Stimulated activated CD4-positive, alpha-beta T cell treated with anti-CD3 and anti-CD28 coated beads, Interleukin-15, amount 100 ng/mL, for 48 hours (primary cell): ENCODE measurements around the gene TMC5.
"Not testable (repeated sequence)": the region's sequence is repeated elsewhere in the genome, so short reads cannot be mapped to it uniquely, and the experiment has no call there.

Experiments used
- DNase-seq, 2 donors: peaks; one replicate each; pipeline ENCODE4 v3.0.0-alpha.2; 2020; ENCODE audit warnings: low read depth in 2 of 2

TMC5 gene, protein sequence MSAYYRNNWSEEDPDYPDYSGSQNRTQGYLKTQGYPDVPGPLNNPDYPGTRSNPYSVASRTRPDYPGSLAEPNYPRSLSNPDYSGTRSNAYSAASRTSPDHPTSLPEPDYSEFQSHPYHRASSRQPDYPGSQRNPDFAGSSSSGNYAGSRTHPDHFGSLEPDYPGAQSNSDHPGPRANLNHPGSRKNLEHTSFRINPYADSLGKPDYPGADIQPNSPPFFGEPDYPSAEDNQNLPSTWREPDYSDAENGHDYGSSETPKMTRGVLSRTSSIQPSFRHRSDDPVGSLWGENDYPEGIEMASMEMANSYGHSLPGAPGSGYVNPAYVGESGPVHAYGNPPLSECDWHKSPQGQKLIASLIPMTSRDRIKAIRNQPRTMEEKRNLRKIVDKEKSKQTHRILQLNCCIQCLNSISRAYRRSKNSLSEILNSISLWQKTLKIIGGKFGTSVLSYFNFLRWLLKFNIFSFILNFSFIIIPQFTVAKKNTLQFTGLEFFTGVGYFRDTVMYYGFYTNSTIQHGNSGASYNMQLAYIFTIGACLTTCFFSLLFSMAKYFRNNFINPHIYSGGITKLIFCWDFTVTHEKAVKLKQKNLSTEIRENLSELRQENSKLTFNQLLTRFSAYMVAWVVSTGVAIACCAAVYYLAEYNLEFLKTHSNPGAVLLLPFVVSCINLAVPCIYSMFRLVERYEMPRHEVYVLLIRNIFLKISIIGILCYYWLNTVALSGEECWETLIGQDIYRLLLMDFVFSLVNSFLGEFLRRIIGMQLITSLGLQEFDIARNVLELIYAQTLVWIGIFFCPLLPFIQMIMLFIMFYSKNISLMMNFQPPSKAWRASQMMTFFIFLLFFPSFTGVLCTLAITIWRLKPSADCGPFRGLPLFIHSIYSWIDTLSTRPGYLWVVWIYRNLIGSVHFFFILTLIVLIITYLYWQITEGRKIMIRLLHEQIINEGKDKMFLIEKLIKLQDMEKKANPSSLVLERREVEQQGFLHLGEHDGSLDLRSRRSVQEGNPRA

DNA sequence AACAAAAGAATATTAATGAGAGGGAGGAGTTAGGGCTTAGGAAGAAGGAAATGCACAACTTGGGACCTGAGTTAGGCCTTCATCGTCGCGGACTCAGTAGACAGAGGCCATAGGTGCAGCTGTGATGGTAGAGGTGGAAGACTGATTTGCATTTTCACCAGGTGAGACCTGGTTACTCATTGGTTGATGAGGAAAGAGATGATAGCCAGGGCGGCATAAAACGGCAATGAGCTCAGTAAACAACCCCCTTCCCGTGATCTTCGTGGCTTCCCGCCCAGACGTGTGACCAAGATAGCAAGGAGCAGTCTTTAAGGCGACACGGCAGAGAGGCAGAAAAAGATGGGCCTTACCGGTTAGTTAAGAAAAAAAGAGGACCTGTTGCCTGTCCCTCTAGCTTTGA, at the start of gene TMC5:
Gene TMC5, plus strand, starts transcription at position 244 of the 400 bp plus-strand sequence. CDS start 22,156 bp downstream, outside the sequence.
- DNase-seq = no peak

DNA sequence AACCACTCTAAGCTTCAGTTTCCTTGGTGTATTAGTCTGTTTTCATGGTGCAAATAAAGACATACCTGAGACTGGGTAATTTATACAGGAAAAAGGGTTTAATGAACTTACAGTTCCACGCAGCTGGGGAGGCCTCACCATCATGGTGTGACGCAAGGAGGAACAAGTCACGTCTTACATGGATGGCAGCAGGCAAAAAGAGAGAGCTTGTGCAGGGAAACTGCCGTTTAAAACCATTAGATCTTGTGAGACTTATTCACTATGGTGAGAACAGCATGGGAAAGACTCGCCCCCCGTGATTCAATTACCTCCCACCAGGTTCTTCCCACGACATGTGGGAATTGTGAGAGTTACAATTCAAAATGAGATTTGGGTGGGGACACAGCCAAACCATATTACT, 45.1 kb upstream of the TMC5 start:
- not testable (repeated sequence) for DNase-seq

DNA sequence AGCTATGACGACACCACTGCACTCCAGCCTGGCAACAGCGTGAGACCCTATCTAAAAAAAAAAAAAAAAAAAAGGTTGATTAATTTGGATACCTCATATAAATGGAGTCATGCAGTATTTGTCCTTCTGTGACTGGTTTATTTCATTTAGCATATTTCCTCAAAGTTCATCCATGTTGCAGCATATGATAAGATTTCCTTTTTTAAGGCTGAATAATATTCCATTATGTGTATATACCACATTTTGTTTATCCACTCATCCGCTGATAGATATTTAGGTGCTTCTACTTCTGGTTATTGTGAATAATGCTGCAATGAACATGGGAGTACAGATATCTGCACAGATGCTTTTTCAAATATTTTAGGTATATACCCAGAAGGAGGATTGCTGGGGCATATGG, 43.3 kb upstream of the TMC5 start:
- DNase-seq = no peak

DNA sequence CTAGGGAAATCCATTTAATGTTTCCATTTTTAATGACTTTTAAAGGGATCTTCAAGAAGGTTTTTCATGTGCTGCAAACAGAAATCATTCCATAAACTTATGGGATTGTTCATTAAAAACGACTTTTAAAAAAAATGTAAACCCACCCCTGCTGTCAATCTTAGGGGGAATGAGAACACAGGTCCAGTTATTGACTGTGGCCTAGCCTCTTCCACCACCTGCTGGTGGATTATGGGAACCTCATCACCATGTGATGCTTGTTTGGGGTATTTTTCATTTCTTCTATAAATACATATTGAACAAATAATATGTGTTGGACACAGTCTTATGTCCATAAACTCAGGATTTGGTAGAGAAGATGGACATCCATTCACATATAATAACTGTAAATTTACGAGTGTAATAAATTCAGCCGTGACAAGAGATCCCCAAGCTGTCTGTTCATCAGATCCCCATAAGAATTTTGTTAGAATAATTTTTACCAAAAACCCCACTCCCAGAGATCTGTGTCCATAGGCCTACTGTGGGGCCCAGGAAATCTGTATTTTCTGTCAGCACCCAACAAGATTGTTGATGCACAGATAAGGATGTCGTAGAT, 42.0 kb upstream of the TMC5 start:
- no peak for DNase-seq

DNA sequence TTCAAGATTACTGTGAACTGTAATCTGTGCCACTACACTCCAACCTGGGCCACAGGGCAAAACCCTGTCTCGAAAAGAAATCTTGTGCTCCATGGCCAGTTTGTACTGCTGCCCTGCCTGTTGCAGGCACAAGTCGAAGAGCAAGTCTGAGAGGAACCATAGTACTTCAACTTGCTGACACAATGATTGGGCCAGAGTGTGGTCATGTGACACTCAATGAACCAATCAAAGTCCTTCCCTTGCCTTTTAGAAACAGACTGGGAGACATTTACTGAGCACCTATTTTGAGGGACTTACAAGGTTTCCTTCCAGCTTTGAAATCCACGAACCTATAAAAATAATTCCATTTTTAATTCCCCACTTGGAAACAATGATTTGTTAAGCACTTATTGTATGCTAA, 39.8 kb upstream of the TMC5 start:
- DNase-seq = no peak

DNA sequence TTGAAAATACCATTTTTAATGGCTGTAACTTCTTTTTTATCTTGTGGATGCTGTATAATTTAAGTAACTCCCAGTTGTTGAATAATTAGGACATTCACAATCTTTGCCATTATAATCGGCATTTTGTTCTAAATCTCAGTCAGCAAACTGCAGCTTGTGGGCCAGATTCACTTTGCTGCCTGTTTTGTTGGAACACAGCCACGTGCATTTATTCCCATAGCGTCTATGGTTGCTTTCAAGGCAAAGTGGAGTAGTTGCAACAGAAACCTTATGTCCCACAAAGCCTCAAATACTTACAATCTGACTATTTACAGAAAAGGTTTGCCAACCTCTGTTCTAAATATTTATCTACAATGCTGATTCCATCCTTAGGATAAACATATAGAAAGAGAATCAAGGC, 39.2 kb upstream of the TMC5 start:
- no peak for DNase-seq

DNA sequence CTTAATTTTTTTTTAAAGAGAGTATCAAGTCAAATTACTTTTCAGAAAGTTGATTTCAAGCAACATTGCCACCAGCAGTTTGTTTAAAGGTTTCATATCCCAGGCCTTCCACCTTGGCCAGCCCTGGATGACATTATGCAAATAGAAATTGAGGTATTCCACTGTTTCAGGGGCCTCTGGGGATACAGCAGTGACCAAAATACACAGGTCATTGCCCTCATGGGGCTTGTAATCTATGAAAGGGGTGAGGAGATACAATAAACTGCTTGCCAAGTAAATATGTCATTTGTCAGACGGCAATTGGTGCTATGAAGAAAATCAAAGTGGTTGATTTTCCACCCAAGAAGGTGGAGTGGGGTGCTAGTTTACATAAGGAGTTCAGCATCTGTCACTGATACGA, 37.8 kb upstream of the TMC5 start:
- DNase-seq = no peak

DNA sequence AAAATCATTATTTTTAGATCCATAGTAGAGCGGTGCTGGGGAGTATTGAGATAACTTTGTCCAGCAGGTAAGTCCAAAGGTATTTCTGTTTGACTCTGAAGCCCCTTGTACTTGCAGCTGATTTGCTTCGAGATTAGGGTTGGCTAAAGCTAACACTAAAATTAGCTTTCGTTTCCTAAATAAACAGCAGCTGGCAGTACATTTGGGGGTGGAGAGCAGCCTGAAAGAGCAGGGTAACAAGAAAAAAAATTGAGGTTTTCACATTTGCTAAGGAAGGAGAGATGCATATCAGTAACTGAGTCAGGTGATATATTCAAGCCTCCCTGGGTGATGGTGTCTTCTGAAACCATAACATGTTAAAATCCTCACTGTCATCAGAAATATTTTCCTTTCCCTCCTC, 37.4 kb upstream of the TMC5 start:
- DNase-seq = no peak

DNA sequence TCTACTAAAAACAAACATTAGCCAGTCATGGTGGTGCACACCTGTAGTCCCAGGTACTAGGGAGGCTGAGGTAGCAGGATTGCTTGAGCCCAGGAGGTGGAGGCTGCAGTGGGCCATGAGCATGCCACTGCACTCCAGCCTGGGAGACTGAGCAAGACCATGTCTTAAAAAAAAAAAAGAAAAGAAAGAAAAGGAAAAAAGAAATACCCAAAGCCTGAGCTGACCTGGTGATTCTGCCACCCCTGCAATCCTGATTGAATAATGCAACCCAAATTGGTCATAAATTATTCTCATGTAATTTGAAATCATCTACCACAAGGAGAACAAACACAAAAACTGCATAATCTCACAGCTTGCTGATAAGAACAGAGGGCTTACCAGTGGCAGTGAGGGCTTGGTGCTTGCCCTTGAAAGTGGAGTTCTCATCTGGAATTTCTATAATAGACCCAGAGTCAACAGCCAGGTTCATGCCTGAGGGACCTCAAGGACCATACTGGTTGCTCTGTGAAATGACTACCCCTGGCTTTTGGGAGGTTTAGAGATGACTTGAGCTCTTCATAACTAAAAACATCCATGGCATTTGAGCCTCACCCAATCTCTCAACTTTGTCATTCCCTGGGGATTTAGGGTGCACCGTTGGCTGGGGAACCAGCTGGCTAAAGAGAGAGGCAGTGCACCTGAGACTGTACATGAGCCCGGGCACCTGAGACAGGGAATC, 35.4 kb upstream of the TMC5 start:
- DNase-seq = no peak

DNA sequence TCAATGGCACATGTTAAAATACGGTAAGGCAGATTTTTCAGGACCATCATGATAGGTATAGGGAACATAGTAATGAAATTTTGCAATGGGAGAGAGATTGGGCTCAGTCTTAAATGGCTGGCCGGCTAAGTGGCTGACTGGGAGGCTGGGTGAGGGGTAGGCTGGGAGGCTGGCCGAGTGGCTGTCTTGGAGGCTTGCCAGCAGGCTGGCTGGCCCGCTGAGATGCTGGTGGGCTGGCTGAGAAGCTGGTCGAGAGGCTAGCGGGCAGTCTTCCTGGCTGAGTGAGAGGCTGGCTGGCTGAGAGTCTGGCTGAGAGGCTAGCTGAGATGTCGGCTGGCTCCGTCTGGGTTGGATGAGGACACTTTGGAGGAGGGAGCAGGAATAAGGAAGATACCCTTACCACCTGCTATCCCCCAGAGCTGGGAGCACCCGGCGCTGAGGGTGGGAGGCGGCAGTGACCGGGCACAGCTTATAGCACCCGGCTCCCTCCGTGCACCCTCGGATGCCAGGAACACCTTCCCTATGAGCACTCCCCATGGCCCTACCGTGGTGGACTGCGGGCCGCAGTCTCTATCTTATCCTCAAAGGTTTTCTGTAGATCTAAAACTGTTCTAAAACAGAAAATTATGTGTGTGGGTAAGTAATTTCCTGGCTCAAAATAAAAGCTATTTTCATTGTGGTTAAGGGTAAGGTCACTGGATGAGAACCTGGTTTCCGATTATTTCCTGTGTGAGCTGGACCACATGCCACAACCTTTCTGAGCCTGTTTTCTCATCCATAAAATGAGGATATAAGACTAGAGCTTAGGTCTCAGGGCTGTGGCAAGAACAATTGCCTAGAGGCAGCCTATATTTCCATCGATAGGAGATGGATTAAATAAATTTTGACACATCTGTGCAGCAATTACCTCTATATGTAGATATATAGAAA, 34.5 kb upstream of the TMC5 start:
- no peak for DNase-seq

DNA sequence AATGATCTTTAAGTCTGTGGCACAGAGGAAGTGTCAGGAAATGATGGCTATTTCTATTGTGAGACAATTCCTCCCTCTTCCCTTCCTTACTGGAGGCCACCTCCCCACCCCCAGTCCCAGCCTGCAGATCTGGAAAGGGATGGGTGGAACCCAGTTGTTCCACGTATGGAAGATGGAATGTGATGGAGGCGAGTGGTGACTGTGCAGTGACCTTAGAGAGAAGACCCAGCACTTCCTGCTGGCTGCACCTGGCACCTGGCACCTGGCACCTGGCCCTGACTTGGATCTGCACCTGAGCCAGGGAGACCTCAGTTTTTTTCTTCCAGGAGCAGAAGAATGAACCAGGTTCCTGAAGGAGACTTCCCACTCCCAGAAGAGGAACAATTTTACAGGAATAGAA, 33.0 kb upstream of the TMC5 start:
- DNase-seq = no peak

DNA sequence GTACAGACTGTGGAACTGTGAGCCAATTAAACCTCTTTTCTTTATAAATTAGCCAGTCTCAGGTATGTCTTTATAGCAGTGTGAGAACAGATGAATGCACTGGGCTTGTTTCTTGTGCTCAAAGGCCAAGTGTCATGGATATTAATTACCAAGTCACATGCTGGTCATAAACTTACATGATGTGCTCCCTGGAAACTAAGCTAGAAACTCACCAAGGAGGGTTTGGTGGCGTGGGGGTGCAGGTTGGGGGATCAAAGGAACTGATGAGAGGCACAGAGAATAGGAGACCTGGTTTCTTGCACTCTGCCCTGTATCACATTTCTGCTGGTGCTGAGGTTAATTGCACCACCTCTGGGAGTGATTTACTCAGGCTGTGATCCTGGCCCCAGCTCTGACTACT, 31.2 kb upstream of the TMC5 start:
- no peak for DNase-seq

DNA sequence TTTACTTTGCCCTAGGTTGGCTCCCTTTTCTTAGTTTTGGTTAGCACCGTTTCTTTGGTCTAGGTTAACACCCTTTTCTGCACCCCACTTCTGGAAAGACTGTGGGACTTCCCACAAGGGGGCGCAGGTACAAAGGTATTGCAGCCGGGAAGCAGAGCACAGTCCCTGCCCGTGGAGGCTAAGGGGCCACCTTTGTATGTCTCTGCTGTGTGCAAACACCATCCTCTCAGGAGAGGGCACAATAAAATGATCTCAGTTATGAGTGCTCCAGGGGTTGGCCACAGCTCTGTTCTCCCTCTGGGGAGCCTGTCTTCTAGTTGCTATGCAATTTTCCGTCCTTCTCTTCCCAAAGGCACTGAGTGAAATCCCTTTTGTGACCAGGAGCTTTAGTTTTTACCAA, 28.4 kb upstream of the TMC5 start:
- peak; percentile 9 to 22 for DNase-seq

DNA sequence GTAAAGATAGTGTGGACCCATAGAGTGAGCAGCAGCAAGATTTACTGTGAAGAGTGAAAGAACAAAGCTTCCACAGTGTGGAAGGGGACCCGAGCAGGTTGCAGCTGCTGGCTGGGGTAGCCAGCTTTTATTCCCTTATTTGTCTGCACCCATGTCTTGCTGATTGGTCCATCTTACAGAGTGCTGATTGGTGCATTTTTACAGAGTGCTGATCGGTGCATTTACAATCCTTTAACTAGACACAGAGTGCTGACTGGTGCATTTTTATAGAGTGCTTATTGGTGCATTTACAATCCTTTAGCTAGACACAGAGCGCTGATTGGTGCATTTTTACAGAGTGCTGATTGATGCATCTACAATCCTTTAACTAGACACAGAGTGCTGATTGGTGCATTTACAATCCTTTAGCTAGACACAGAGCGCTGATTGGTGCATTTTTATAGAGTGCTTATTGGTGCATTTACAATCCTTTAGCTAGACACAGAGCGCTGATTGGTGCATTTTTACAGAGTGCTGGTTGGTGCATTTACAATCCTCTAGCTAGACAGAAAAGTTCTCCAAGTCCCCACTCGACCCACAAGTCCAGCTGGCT, 26.4 kb upstream of the TMC5 start:
- DNase-seq = not testable (repeated sequence)

DNA sequence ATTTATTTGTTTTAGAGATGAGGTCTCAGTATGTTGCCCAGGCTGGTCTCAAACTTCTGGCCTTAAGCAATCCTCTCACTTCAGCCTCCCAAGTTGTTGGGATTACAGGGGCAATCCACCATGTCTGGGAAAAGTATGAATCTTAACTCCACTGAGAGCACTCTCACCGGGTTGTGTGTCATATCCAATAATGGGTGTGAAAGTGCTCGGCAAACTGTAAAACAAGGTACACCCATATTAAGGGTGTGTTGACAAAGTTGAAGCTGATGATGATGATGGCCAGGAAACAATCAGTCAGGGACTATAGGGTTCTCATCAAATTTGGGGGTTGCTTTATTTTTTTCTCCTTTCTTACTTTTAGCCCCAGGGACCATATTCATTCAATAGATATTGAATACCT, 25.3 kb upstream of the TMC5 start:
- no peak for DNase-seq

DNA sequence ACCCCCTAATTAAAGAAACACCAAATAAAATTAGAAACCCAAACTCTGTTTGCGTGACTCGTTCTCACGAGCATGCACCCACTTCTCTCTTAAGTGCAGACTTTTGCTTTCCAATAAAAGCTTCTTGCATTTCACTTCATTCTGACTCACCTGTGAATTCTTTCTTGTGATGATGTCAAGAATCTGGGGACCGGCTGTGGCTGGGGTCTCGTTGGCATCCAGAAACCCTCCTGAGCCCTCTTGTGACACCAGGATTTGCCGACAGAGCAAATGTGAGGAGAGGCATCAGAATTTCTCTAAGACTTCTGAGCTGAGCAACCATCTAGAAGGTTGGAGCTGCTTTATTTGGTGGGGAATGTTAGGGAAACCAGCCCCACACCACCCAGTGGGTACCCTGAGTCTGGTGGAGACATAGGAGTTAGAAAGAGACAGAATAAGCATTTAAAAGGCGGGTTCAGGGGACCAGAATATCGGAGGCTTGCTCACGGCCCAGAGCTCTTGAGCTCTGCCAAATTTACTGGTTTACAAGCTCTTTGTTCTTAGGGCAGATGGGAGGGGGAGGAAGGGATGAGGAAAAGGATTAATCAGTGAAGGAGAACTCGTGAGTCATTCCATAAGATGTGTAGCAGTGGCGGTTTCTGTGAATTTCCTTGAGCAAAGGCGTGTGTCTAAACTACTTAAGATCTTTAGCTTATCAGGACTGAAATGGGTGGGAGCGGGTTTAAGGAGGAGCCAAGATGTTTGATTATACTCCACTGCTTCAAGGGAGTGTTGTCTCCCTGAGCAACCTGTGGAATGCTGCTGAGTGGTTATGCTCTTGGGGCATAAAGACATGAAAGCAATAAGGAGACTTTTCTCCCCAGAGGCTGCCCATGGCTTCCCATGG, 24.2 kb upstream of the TMC5 start:
- no peak for DNase-seq

DNA sequence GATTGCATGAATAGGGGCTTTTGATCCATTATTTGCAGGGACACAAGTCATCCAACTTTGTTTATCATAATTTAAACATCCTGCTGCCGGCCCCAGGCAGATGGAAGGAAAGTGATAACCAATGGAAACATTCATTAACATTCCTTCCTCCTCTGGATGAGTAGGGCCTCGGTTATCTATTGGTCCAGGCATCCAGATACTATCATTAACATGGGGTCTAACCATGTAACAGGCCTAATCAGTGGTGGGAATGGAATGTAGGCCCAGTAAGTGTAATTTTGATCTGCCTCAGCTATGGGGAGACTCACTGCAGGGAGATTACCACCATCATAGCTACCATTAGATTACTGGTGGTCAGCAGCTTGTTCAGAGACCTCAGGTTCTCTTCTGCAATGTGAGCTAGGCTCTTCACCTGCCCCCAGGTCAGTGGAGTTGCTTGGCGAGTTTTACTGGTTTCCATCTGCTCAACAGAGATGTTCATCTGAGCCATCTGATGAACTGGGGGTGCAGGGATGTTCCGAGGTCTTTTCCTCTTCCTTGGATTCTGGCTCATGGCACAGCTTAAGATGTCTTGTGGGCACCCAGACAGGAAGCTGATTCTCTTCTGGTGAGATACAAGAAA, 21.9 kb upstream of the TMC5 start:
- not testable (repeated sequence) for DNase-seq

DNA sequence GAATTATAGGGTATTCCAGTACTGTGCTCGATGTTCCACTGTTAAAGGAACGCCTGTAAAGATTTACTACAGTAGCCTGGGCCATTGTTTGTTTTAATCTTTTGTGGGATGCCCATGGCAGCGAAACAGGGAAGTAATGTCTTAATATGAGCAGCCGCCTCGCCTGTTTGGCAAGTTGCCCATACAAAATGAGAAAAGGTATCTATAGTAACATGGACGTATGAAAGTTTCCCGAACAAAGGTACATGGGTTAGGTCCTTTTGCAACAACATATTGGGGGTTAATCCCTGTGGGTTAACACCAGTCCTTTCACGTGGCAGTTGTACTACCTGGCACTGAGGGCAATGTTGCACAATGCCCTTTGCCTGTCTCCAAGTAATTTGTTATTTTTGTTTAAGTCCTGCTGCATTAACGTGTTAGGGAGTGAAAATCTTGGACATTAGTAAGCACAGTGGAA, 21.1 kb upstream of the TMC5 start:
- DNase-seq = no peak

DNA sequence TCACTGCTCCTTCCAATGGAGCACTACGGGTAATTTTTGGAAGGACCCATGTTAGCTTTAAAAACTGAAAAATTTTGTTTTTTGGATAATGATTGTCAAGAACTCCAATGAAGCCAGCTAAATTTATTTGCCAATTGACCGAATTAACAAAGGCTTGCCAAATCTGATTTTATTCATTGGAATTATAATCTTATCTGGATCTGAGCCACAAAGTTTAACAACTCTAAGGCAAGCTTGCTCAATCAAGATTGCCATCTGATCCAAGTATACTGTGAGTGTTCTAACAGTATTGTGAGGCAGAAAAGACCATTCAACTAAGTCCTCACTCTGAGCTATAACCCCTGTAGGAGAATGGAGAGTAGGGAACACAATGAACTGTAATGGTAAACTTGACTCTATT, 20.3 kb upstream of the TMC5 start:
- DNase-seq = not testable (repeated sequence)
